IPS-18c (cell line): Measurements from ENCODE around the gene CLDN20.
"Not testable (repeated sequence)": the region's sequence is repeated elsewhere in the genome, so short reads cannot be mapped to it uniquely, and the experiment has no call there.

Experiments used
- H3K4me3 ChIP-seq: 2 replicates; pipeline ENCODE4 v1.7.0; 2013; ENCODE audit warnings: low read depth, mild to moderate bottlenecking, low read length, moderate library complexity; ENCODE audit not compliant: insufficient read depth
- H3K9me3 ChIP-seq: one replicate; pipeline ENCODE4 v1.6.1; 2013; ENCODE audit warnings: mild to moderate bottlenecking, low read length, moderate library complexity; ENCODE audit not compliant: control insufficient read depth, insufficient read depth

The CLDN20 gene

GRCh38 chr6:155278319-155279049, 14.7 kb downstream of the CLDN20 start:
- Histone ChIP-seq H3K9me3 (peaks cover 4% of the 10 kb centered on the region), H3K4me3 (no peak overlapping the region)

DNA sequence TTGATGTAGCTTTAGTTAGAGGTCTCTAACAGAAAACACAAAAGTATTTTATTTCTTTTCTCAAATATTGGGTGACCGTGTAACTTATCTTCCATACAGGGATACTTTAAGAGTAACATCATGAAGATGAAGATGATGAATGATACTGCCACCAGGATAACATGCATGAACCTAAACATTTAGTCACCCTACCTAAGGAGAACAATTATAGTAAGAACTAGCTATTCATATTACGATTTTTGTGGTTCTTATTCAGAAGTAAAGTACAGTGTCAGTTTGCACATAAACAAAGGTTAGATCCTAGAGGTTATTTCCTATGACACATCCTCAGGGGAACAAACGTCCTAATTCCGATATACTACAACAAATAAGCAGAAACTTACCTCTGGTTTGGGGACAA, 21.0 kb downstream of the CLDN20 start:
- no peak overlapping the region for H3K4me3 ChIP-seq
- H3K9me3 ChIP-seq: no peaks in the 10 kb centered on the region

- Histone ChIP-seq H3K4me3 (no peak overlapping the region), H3K9me3 (no peaks in the 10 kb centered on the region)
These were observed 23.9 kb downstream of the CLDN20 start for GRCh38 chr6:155287762-155288161.

DNA sequence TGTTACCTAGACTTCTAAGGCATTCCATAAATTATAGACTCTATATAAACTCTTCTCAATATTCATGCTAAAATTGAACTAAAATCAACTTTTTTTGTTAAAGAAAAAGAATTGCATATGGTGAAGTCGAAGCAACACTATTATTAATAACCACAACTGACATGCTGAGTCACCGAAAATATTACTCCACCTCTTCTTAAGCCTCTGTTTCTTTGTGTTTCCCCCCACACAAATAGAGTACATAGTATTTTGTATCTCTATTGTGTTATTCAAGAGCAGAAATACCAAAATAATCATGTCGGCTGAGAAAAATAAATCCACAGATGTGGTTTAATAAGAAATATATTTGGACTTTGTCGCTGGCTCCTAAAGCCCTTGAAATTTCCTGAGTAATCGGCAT, 26.7 kb downstream of the CLDN20 start:
- H3K9me3 ChIP-seq: no peaks in the 10 kb centered on the region
- no peak overlapping the region for H3K4me3 ChIP-seq

DNA sequence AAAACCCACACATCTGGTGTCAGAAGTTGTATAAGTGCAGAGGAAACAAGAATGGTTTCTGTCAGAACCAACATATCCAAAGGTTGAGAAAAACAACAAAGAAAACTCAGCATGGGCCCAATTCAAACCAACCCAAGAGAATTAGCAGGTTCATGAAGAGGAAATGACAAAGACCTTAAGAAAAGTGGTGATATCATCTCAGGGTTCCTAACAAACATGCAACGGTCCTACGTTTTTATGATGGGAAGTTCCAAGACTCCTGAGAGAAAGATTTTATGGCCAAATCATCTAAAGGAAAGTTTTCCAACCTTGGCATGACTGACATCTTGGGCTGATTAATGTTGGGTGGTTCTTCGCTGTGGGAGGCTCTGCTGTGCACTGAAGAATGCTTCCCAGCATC, 27.5 kb downstream of the CLDN20 start:
- Histone ChIP-seq H3K4me3 (no peak overlapping the region), H3K9me3 (no peaks in the 10 kb centered on the region)

GRCh38 chr6:155292711-155293110, 28.9 kb downstream of the CLDN20 start:
- Histone ChIP-seq H3K4me3 (no peak overlapping the region), H3K9me3 (no peaks in the 10 kb centered on the region)

DNA sequence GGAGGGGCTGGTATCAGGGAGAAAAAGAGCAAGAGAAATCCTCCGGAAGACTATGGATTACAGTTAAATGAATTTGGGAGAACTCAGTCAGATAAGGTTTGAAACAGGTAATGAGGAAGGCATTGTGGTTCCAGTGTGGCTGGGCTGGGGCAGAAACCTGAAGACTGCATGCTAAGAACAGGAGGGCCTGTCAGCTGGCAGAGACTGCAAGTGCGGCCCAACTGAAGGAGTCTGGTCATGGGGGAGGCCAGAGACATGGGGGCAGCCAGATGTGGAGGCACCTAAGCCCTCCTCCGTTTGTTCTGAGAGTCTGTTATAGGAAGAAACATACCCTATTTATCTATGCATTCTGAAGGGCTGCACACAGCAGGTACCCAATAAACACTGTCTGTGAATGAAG, 33.9 kb downstream of the CLDN20 start:
- no peak overlapping the region for H3K4me3 ChIP-seq
- no peaks in the 10 kb centered on the region for H3K9me3 ChIP-seq

- no peaks in the 10 kb centered on the region for H3K9me3 ChIP-seq
- H3K4me3 ChIP-seq: no peak overlapping the region
These were observed 38.1 kb downstream of the CLDN20 start for GRCh38 chr6:155301867-155302266.

- Histone ChIP-seq H3K9me3 (no peaks in the 10 kb centered on the region), H3K4me3 (no peak overlapping the region)
These were observed 39.6 kb downstream of the CLDN20 start for GRCh38 chr6:155303361-155303870.

GRCh38 chr6:155306958-155307357, 43.1 kb downstream of the CLDN20 start:
- Histone ChIP-seq H3K9me3 (no peaks in the 10 kb centered on the region), H3K4me3 (no peak overlapping the region)

DNA sequence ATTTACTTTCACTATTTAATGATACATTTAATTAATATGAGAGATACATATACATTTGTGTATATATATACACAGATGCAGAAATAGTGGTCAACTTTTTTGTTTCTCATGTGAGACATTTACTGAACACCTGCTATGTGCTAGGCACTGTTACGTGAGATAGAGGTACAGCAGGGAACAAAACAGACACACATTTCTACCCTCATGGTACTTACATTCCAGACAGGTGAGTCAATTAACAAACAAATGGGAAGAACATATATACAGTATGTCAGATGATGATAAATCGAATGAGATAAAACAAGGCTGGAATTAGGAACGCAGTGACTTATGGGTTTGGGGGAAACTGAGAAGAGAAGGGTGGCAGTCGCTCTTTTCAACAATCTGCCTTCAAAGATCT, 45.3 kb downstream of the CLDN20 start:
- no peaks in the 10 kb centered on the region for H3K9me3 ChIP-seq
- H3K4me3 ChIP-seq: no peak overlapping the region

- H3K4me3 ChIP-seq: no peak overlapping the region
- H3K9me3 ChIP-seq: no peaks in the 10 kb centered on the region
These were observed 46.8 kb downstream of the CLDN20 start for GRCh38 chr6:155310596-155310995.

DNA sequence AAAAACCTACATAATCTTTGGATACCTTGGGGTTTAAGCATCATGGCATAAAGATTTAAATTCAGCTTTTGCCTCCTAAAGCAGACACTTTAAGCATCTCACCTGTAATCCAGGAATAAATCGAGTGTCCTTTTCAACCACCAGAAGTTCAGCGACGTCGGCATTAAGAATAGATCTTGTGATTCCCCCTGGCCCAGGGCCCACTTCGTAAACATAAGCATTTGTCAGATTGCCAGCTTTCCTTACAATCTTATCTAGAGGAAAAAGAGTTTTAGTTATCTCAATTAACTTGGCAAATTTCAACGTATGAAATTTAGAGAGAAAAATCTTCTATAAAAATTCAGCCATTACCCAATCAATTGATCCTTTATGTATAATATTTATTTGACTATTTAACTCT, 47.3 kb downstream of the CLDN20 start:
- H3K4me3 ChIP-seq: no peak overlapping the region
- H3K9me3 ChIP-seq: no peaks in the 10 kb centered on the region

- H3K9me3 ChIP-seq: no peaks in the 10 kb centered on the region
- no peak overlapping the region for H3K4me3 ChIP-seq
These were observed 47.8 kb downstream of the CLDN20 start for GRCh38 chr6:155311583-155311982.

- H3K4me3 ChIP-seq, H3K9me3 ChIP-seq: not testable (repeated sequence)
These were observed 49.1 kb downstream of the CLDN20 start for GRCh38 chr6:155312950-155313349.

DNA sequence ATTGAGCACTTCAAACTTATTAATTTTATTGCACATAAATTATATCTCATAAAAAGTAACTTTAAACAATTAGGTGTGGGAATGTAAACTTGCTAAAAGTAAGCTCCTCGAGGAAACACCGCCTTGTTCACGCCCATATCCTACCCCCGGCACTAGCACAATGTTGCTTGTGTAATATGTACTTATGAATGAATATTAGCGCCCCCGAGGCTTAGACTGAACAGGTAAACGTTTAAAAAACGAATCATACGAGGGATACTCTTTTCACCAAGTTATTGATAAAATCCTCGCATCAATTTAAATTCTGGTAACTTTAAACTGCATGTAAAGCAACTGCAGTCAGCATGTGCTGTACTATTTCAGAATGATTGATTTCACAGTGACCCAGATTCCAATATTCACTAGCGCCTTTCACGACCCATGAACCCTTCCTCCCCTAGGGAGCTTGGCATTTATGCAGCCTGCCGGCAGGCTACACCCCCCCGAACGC, 49.8 kb downstream of the CLDN20 start:
- no peaks in the 10 kb centered on the region for H3K9me3 ChIP-seq
- peak overlapping the region; percentile 89 for H3K4me3 ChIP-seq

DNA sequence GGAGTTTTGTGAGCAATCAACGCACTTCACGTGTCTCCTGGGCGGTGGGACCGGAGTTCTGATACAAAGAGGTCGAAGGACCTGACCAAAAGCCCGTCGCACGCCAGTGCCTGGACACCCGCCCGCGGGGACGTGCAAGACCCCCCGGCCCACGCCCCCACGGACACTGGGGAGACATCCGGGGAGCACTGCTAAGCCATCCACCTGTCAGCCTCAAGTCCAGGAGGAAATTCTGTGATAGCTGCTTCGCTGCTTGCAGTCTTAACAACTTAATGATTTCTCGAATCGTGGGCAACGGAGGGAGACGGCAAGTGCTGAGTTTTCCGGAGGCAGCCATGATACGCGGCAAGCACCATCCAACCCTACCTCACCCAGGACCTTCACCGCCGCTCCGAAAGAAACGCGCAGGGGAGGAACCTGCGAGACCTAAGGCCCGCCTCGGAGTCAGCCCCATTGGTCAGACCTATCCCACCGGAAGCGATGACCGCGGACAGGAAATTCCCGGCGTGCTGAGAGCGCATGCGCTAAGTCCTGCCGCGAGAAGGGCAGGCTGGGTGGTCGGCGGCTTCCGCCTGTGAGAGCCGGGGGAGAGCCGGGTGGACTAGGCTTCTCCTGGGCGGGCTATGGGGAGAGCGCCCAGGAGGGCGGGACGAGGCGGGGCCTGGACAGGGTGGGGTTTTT, 50.4 kb downstream of the CLDN20 start, which contains the start of gene TFB1M:
Gene TFB1M, minus strand, starts transcription at position 393 of the 681 bp plus-strand sequence. Its CDS starts 56 bp downstream, at position 337.
- Histone ChIP-seq H3K9me3 (no peaks in the 10 kb centered on the region), H3K4me3 (peak within 1 kb of the TSS; percentile 89)
